ENCODE measurements around the gene CAVIN4. TPM values are rescaled to one million over a fixed set of nuclear protein-coding genes. Genes with fewer than 3 reads are reported as not detected.

CAVIN4 gene
- total and polyA plus RNA-seq, 2 of the 13 experiments (the other 11 are each of a cell fraction or from before 2014, with no cell fraction given): 0.54 to 1.00 TPM

- BruUV-seq (replicated peaks): no TSS peak
- Histone ChIP-seq H3K27ac (ENCODE audit: extremely low read length, insufficient read depth, low read length) (no peak overlapping the region), H4K20me1 (ENCODE audit: insufficient read depth, low read length) (no peaks in the 10 kb centered on the region), H3K9me3 (ENCODE audit: low read length) (no peaks in the 10 kb centered on the region), H2AFZ (ENCODE audit: low read length) (no peak overlapping the region), H3K4me2 (ENCODE audit: low read depth, low read length) (no peak overlapping the region), H3K4me3 (replicated peaks in 1 of 3; ENCODE audit: insufficient read depth in 1 of 3, low read depth in 2 of 3, low read length in 3 of 3) (no peak overlapping the region), H3K36me3 (replicated peaks in 1 of 2; ENCODE audit: control insufficient read depth in 1 of 2, insufficient read depth in 2 of 2, low read length in 2 of 2) (no peaks in the 10 kb centered on the region), H3K27me3 (ENCODE audit: control insufficient read depth in 1 of 2, insufficient read depth in 2 of 2, low read length in 2 of 2) (no peaks in the 10 kb centered on the region), H3K4me1 (ENCODE audit: insufficient read depth, low read length) (no peaks in the 10 kb centered on the region), H3K79me2 (ENCODE audit: insufficient read depth, low read length) (no peaks in the 10 kb centered on the region), H3K9ac (ENCODE audit: insufficient read depth, low read depth, low read length) (no peak overlapping the region)
- intact Hi-C loops (cut with micrococcal nuclease; ENCODE audit: unreplicated experiment) (no loop called here), in situ Hi-C loops (cut with HindIII; ENCODE audit: extremely low pct_ligation_motif_present, low pct_unique_long_range_greater_than_20kb) (loop anchor here (25.0 kb wide), 2 partner anchors 544 to 1419 kb away; no protein-coding TSS in a partner anchor)
- FAIRE-seq: no peak
- whole genome bisulfite sequencing (ENCODE audit: low lambda C conversion rate): 37% methylated on average over 4 of the region's 4 CpGs
- ATAC-seq: no peak
- TF ChIP-seq ZNF740 (CRISPR knock-in tag; IDR thresholded peaks at IDR 0.05): no peak
- no peak for TF ChIP-seq PTBP1 (IDR thresholded peaks at IDR 0.05; ENCODE audit: low read depth, low read length, poor library complexity, severe bottlenecking)
- TF ChIP-seq ZNF350 (CRISPR knock-in tag; IDR thresholded peaks at IDR 0.05; ENCODE audit: borderline replicate concordance, low read depth): no peak
- TF ChIP-seq KLF16 (CRISPR knock-in tag; IDR thresholded peaks at IDR 0.05): no peak
- no peak for TF ChIP-seq KLF11 (CRISPR knock-in tag; IDR thresholded peaks at IDR 0.05)
- TF ChIP-seq GMEB1 (CRISPR knock-in tag; IDR thresholded peaks at IDR 0.05; ENCODE audit: borderline replicate concordance): no peak
- no peak for TF ChIP-seq ZNF724P (CRISPR knock-in tag; IDR thresholded peaks at IDR 0.05; ENCODE audit: borderline replicate concordance)
- TF ChIP-seq FOXK2 (IDR thresholded peaks at IDR 0.05): no peak
- CTCF ChIA-PET (ENCODE audit: low intra/inter-chr PET ratio, low total read pairs): no interaction called here
- DNase-seq (ENCODE audit: low spot score): no peak
- POLR2A ChIA-PET: no interaction called here
Measured at GRCh38 chr9:100581661-100582060, 3.8 kb downstream of the CAVIN4 start.

Measured in HepG2 (cell line).